NOMO-1 (cell line): Measurements from ENCODE around the gene ISOC2.

ENCODE experiments used
- DNase-seq, 2 experiments: peaks; one replicate each; lab custom pipeline; 2025; ENCODE audit not compliant: unreplicated experiment in 2 of 2; lab: John Stamatoyannopoulos, UW

ISOC2 gene

GRCh38 chr19:55479451-55480230 is 18.2 kb upstream of the ISOC2 start:
- no peak for DNase-seq

GRCh38 chr19:55479045-55479444 is 17.6 kb upstream of the ISOC2 start:
- no peak for DNase-seq

GRCh38 chr19:55478364-55478763 is 16.9 kb upstream of the ISOC2 start:
- no peak for DNase-seq

DNA sequence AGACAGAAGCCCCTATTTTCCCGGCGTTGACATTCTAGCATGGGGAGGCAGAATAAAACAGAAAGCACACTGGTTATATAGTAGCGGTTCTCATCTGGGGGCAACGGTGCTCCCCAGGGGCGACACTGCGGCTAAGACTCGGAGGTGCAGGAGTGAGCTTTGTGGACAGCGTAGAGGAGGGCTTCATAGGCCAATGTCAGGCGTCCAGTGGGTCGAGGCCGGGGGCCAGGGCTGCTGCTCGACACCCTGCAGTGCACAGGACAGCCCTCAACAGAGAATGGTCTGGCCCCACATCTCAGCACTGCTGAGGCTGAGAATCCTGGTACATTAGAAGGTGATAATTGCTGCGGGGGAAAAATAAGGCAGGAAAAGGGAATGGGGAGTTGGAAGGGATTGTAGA is 16.5 kb upstream of the ISOC2 start:
- DNase-seq: no peak

DNA sequence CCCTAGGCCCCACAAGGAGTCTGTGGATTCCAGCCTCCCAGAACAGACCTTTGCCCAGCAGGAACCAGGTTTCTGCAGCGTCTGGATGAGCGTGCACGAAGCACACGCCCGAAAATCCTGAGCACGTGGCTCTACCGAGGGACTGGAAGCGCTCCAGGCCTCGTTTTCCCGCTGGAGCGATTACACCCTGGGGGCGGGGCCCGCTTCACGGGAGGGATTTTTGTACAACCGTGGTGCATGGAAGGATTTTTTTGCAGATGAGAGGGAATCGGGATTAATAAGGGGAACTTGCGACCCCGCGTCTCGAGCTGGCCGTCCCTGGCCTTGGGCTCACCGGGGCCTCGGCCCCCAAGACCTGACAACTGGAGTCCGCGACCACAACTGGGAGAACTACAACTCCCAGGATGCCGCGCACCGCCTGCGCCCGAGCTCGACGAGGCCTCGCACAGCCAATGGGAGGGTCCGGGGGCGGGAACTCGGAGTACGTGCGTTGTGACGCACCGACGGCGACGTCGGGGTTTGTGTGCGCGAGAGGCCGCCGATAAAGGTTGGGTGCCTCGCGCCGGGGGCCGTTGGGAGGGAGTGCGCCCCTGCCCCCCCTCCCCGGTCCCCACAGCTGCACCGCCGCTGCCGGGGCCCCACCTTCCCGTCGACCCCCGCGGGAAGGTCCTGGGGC is 14.8 kb upstream of the ISOC2 start, which contains the start of gene ZNF628:
ZNF628 (plus strand) TSS at position 518 of the 676 bp plus-strand sequence. CDS start 3,294 bp downstream, outside the sequence.
- peak; percentile 90 to 98 for DNase-seq

GRCh38 chr19:55474269-55475265 is 13.1 kb upstream of the ISOC2 start:
- DNase-seq: no peak

DNA sequence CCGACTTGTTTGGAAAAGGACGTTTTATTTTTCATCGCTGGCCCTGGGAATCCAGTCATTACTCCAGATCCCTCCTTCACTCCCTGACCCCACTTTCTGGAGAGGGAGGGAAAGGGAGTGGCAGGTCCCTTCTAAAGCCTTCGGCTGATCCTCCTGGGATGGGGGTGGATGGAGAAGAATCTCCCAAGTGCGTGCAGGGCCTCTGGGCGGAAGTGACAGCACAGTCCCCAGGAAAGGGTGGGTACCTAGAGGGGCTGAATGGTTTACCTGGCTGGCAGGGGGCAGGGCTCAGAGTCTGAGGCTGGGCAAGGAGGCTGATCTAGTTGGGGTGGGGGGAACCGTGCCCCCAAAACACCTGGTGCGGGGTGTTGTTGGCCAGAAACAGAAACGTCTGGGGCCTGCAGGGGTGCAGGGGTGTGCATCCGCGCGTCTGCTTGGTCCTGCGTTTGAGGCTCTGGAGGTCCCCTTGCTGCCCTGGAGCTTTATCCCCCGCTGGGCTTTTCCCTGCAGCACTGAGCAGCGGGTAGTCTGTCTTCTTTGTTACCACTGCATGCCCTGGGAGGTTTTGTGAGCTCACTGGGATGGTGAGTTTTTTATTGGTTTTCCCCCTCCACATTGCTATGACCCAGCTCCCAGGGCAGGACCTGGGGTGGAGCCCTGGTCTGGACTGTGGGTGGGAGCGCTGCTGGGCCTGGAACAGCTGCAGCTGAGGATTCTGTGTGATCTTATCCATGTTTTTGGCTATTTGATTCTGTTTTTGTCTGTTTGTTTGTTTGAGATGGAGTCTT is 12.0 kb upstream of the ISOC2 start:
- DNase-seq: no peak

- DNase-seq: no peak
These were observed 11.0 kb upstream of the ISOC2 start for GRCh38 chr19:55472463-55472862.

- no peak for DNase-seq
These were observed 9.8 kb upstream of the ISOC2 start for GRCh38 chr19:55471266-55471665.

GRCh38 chr19:55468054-55468393 is 6.6 kb upstream of the ISOC2 start:
- DNase-seq: no peak

DNA sequence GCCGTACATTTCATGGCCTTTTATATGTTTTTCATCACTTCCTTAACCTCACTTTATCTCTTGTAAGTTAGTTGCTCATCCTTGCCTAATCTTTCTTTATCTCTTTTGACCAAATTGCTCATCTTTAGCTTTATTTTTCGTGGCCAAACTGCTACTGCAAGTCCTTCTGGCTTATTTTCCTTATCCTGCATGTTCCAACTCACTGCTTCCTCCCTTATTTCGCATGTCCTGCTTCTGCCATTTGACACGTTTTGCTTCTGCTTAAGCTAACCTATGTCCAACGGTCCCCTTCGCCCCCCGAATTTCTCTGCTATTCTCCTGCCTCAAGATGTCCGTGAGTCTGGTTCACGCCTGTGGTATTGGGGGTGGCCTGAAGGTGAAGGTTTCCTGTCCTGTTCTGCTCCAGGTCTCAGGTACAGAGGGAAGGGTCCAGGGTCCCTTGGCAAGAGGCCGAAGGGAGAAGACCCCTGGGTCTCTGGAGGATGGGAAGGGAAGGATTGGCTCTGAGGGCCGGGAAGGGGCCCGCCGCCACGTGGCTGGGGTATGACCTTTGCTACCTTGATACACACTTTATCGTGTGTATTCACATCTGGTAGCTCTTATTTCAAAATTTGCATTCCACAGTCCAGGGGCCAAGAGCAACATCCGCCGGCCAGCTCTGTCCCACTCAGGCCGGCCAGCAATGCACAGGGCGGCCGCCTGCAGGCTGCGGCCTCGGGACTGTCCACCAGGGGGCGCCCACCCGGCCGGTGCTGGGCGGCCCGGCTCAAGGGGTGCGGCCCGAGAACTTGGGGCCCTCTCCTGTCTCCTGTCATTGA is 6.0 kb upstream of the ISOC2 start:
- peak; percentile 26 to 28 for DNase-seq

DNA sequence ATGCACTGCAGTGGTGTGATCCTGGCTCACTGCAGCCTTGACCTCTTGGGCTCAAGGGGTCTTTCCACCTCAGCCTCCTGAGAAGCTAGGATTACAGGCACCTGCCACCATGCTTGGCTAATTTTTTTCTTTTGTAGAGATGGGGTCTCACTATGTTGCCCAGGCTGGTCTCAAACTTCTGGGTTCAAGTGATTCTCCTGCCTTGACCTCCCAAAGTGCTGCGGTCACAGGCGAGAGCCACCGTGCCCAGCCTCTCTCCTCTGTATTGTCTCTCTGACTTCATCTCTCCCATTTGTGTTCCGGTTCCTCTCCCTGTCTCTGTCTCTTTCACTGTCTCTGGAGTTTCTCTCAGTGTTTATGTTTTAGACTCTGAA is 4.8 kb upstream of the ISOC2 start:
- DNase-seq: no peak

GRCh38 chr19:55465460-55466240 is 4.2 kb upstream of the ISOC2 start:
- no peak for DNase-seq

- DNase-seq: no peak
These were observed 3.2 kb upstream of the ISOC2 start, which contains the start of gene C19orf85 for GRCh38 chr19:55464662-55465054. TSS of gene C19orf85 (minus strand) at chr19:55464751. CDS start at chr19:55464554, 197 bp downstream.

- DNase-seq: no peak
These were observed 2.7 kb upstream of the ISOC2 start for GRCh38 chr19:55464039-55464661.

- DNase-seq: no peak
These were observed 2.2 kb upstream of the ISOC2 start for GRCh38 chr19:55463583-55464031.

GRCh38 chr19:55462722-55463121 is 1.3 kb upstream of the ISOC2 start:
- no peak for DNase-seq

DNA sequence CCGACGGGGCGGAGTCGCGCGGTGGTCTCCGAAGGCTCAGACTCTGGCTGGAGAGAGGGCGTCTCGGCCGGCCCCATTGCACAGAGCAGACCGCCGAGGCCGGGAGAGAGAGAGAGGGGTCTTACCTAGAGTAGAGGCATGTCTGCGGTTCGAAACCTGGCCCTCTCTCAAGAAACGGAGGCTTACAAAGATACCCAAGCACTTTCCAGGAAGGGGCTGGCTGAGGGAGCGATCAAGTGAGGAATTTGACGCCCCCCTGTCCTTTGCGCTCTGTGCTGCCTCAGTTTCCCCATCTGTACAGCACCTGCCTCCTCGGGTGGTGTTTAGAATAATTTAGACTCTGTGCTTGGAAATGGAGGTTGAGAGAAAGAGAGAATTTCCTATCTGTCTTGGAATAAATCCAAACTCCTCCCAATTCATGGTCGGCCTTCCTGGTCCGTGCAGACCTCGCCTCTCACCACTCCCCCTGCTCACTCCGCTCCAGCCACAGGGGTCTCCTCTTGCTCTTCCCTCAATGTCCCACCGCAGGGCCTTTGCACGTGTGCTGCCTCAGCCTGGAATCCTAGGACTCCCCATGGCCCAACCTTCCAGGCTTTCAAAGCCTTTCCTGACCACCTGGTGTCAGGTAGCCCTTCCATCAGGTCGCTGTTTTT is 658 bp upstream of the ISOC2 start:
- peak in 1 of 2 experiments; percentile 16 for DNase-seq
